NCI-H748 (cell line): ENCODE data around the gene TBC1D9.

ENCODE experiments used
- DNase-seq: peaks from one replicate; lab custom pipeline; 2025; ENCODE audit not compliant: unreplicated experiment; lab: John Stamatoyannopoulos, UW

Gene TBC1D9

GRCh38 chr4:140725556-140725955 lies 30.6 kb downstream of the TBC1D9 start:
- no peak for DNase-seq

DNA sequence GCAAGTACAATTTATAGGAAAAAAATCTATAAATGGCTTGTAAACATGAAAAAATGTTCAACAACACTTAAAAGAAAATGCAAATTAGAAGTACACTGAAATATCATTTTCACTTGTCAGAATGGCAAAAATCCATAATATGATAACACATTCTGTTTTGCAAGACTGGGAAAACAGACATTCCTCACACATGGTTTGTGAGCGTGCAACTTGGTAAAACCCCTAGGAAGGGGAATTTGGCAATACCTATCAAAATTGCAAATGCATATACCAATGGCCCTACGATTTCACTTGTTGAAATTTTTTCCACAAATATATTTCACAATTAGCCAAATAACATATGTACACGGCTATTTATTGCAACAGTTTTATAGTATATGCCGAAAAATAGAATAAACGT lies 31.4 kb downstream of the TBC1D9 start:
- DNase-seq = no peak

DNA sequence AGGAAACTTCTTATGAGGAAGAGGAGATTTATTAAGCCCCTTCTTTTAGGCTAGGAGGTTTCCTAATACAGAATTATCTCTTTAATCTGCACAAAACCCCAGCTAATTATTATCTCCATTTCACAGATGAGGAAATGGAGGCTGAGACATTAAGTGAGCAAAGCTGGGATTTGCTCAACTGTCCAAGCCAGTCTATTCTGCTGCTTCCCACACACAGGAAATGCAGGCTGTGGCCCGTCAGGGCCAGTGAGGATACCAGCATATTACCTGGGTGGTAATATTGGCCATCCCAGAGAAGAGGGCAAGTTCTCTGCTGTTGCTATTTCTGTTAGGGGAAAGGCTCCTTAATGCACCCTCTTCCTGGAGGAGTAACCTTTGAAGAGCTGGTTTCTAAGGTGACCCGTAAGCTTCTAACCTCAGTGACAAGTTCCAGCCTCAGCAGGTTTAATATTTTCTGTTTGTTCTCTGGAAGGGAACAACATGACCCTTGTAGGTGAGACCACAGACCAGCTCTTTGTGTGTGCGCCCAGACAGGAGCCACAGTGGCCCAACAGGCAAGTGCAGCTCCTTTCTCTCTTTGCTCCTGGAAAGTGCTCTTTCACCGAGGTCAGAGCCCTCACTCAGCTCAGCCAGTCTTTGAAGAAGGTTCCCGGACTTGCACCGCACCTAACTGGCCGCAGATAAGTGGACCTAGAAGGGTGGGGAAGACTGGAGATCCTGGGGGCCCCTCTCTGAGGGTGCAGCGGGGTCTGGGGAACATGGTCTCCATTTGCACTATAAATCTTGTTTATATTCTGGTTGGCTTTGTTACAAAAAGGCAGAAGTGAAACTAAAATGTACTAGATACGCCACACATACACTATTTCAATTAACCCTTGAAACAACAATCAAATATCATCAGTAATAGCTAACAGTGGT lies 35.5 kb downstream of the TBC1D9 start:
- DNase-seq = no peak

DNA sequence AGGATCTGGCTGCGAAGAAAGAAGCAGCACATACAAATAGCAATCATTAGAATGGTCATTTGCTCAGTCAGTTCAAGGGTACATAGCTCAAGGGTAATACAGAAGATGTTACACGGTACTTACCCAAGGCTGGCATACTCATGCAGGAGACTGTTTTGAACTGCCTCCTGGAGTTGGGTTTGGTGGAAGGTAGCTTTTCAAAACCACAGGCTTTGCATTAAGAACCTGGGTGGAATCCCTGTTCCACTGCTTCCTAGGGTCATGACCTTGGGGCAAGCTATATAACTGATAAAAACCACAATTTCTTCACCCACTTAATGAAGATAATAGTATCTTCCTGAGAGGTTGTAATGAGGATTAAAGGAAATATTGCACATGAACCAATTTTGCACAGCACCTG lies 36.5 kb downstream of the TBC1D9 start:
- no peak for DNase-seq

GRCh38 chr4:140719022-140719421 lies 37.2 kb downstream of the TBC1D9 start:
- DNase-seq = no peak

DNA sequence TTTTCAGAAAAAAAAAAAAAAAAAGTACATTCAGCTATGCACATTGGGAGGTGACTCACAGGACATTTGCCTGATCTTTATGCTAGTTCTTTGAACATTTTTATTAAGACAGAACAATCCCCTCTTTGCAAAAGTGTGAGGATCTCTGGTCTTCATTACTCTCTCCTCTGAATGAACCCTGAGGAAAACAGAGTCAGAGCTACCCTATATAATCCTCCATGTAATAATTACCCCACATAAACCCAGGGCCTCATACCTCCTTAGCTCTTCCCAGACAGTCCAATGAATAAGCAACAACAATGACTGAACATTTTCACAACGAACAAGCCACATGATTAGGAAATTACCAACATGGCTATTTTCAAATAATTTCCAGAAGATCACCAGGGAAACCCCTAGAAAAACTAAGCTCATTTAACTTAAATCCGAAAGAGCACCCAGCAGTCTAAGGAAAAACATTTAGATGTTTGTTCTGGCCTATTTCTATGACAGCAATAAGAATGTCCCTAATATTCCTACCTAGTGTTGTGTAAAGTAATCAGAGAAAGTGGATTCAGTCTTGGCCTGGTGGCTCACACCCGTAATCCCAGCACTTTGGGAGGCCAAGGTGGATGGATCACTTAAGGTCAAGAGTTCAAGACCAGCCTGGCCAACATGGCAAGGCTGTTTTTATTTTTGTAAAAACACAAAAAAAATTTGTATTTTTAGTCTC lies 37.8 kb downstream of the TBC1D9 start:
- DNase-seq = no peak

DNA sequence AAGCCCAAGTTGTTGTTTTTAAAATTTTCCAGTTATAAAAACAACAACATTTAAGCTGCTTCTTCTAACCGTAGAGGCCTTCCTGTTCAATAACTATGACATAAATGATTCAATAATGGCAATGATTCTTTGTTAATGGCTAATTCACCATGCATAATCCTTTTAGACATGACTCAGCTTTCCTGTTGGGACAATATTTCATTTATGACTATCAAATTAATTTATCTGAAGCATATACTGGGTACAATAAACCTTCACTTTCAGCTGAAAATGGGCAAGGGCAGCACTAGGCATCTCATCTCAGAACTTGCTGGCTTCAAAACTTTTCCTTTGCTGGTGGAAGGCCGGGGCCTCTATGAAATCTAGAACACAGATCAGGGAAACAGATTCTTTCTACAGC lies 38.9 kb downstream of the TBC1D9 start:
- DNase-seq = no peak

DNA sequence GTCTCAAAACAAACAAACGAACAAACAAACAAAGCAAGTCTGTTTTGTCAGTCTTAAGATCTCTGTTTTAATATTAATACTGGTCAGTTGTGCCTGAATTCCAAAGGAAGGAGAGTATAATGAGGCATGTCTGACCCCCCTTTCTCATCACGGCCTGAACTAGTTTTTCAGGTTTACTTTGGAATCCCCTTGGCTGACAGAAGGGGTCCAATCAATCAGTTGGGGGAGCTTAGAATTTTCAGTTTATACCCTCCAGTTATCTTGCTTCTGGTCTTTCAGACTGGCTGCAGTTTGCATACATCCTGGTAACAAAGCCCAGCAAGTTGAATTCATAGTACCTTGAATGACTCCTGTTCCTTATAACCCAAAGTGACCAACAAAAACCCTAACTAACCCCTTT lies 41.1 kb downstream of the TBC1D9 start:
- no peak for DNase-seq

DNA sequence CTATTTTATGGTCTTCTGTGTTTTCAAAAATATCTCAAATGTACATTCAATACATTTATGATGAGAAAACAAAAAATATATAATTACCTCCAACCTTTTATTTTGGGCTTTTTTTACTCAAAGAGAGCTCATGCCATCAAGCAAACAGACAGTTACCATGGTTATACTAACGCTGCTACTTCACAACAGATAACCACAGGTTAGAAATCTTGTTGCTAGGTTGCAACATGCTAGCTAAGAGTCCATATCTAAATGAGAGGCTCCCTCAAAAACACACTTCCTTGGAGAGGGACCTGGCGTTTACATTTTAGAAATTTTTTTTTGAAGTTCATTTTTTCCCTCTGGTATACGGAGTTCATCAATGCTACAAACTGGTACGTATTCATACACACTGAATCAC lies 44.3 kb downstream of the TBC1D9 start:
- peak; percentile 44 for DNase-seq

DNA sequence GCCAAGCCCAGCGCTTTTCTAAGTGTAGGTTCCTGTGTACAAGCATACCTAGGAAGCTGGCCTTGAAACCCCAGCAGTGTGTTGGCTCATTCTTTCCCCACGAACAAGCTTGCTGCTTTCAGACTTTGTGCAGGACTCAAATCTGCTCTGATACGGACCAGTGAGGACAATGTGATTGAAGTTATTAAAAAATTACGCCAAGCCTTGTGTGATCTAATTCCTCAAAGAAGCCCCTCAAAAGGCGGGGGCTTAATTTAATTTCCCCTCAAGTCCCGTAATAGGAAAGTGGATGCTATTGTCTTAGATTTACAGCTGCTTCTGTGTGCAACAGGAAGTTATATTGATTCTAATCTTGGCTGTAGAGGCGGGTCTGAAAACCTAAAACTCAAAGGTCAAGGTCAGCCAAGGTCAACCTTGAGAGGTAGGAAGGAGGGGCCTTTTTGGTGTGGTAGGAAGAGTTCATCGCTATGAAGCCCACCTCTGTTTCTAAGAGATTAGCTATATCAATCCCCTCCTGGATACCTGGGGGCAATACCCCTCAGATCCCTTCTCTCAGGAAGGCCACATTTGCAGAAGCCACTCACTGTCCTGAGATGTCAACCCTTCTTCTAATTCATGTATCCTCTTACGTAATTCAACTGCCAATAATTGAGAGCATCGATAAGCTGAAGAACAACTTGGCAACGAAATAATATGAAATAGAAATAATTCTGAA lies 45.1 kb downstream of the TBC1D9 start:
- DNase-seq = no peak

- DNase-seq = no peak
These were observed 48.9 kb downstream of the TBC1D9 start for GRCh38 chr4:140707325-140707724.

DNA sequence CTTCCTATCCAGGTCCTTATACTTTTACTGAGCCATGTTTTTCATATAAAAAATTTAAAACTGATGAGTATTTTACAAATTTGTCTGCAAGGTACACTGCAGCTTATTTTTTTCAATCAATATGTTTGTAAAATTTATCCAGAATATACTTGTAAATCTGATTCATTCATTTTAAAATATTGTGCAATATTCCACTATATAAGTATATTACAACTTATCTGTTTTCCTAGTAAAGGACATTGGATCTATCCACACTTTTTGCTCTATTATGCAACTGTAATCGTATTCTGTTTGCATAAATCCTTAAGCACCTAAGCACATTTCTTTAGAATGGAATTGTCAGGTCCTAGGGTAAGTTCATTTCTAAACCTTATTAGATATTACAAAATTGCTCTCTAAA lies 49.5 kb downstream of the TBC1D9 start:
- DNase-seq = no peak

DNA sequence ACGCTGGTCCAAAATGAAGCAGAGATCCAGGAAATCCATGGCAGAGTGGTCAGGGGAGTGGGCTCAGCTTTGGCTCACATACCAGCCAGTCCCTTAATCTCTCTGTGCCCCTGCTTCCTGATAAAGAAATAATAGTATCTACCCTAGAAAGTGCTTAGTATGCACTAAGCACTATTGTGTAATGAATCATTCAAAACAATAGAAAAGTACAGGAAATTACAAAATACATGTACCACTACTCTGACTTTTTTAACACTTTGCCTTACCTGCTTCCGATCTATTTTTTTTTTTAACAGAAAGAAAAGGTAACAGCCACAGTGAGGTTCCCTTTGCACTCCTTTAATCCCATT lies 49.9 kb downstream of the TBC1D9 start:
- no peak for DNase-seq

DNA sequence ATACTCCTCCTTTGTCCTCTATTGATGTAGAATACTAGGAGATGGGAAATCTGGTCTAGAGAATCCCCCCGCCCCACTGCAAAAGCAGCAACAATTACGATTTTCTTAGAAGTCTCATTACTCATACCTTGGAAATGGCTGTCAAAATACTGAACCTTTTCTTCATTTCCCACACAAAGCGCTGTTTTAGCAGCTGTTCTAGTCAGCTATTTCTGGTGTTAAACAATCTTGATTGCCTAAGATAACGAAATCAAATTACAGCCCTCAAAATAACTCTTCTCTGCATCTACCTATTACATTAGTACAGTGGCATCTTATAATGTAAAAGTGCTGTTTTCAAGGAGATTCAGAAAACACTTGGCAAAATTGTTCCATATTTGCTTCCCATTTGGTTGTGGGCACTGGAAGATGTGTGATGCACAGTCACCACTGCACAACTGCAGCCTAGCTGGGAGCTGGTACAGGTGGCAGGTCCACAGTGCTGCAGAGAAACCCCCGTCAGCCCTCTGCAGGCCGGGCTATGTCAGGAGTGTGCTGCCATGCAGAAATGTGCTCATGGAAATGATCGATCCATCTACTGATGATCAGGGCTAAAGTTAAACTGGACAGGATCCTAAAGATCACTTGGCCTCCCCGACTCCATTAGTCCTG lies 50.4 kb downstream of the TBC1D9 start:
- no peak for DNase-seq

- DNase-seq = no peak
These were observed 51.2 kb downstream of the TBC1D9 start for GRCh38 chr4:140704964-140705363.

DNA sequence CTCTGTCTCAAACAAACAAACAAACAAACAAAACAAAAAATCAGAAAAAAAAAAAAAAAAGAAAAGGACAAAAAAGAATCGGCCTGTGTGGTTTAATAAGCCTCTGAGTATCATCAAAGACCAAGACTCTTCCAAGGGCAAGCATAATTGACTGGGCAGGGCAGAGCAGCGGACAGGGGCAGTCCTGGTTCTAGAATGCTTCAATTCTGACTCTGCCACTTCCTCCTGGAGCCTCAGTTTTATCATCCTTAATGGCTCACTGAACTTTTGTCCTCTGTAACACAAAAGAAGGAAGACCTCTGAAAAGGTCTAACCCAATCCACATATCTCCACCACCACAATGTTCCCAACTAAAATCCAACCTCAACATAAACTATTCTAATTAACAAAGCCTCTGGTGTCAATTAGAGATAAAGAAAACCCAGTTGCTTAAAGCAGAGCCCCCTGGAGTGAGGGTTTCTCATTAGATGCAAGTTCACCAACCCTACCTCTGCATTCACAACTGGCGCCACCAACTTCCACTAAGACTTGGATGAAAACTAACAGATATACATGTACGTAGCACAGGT lies 51.7 kb downstream of the TBC1D9 start:
- no peak for DNase-seq

- no peak for DNase-seq
These were observed 52.7 kb downstream of the TBC1D9 start for GRCh38 chr4:140703463-140703862.

DNA sequence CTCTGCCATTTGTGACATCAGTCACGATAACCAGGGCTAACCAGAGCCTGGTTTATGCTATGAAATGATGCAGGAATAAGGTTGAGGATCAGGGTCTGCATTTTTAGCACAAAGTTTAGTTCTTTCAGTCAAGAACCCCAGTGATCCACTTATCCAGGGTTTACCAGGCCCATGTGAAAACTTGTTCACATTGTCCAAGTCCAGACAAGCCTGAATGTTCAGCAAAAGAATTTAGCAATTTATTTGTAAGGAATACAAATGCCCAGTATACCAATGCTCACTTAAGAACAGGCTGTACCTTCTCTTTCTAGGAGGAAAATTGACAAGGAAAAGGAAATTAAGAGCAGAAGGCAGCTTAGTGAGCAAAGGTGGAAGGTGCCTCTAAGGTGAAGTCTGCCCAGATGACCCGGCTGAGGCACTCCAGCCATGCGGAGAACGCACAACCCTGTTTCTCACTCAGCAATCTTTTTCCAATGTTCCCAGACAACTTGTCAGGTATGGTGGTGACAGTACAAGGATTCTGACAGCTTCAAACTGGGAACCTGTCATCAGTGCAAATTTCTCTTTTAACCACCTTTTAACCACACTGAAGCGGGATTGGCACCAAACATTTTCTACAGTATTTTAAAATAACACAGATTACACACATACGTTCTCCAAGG lies 54.0 kb downstream of the TBC1D9 start:
- DNase-seq = no peak

GRCh38 chr4:140701071-140701470 lies 55.1 kb downstream of the TBC1D9 start:
- no peak for DNase-seq

- DNase-seq = no peak
These were observed 58.2 kb downstream of the TBC1D9 start for GRCh38 chr4:140697709-140698560.
